HCT116 (cell line): ENCODE data around the gene ANO4. TPM values are rescaled to one million over a fixed set of nuclear protein-coding genes. Genes with fewer than 3 reads are reported as not detected.

Experiments used
- ATAC-seq: fragments of 200-7000 bp; cut with Tn5 transposase; 2 replicates; pipeline ENCODE4 v1.9.1; 2020; ENCODE audit warnings: mild to moderate bottlenecking, moderate library complexity
- BruUV-seq: library from RNA; stranded (reverse); fragments of 400-500 nt; replicated peaks from 2 replicates; lab custom pipeline; 2021; lab: Mats Ljungman, UMichigan
- CTCF ChIA-PET: fragments of 300-600 bp; sonication (Branson Sonifier 250); formaldehyde crosslinking; loops from one replicate; lab custom pipeline; 2021; ENCODE audit warnings: antibody characterized with exemption; lab: Charles Lee
- POLR2A ChIA-PET: fragments of 300-600, 350-600 bp; sonication (Branson Sonifier 250); formaldehyde crosslinking; loops from one replicate; lab custom pipeline; 2021; ENCODE audit warnings: antibody characterized with exemption; lab: Charles Lee
- RAD21 ChIA-PET, 2 experiments: fragments of 300-600 bp; sonication (Branson Sonifier 250); formaldehyde crosslinking; loops; one replicate each; lab custom pipeline; 2023; ENCODE audit warnings: low total read pairs in 2 of 2; ENCODE audit not compliant: uncharacterized antibody in 2 of 2, unreplicated experiment in 2 of 2, low non-redundant PET in 1 of 2; lab: Charles Lee
- DNase-seq: peaks from one replicate; pipeline ENCODE4 v3.0.0-alpha.2; 2010; ENCODE audit warnings: low read depth, low spot score
- H2AFZ ChIP-seq: fragments of 200-600 bp; shearing (Covaris generic), sonication (generic); 2 replicates; pipeline ENCODE4 v1.6.1; 2017; ENCODE audit warnings: low read depth, mixed run types, mixed read lengths, antibody characterized with exemption, low read length; ENCODE audit not compliant: poor library complexity, severe bottlenecking
- H3K27ac ChIP-seq: 2 replicates; pipeline ENCODE4 v1.5.1; 2012; ENCODE audit warnings: low read depth, low read length
- H3K27me3 ChIP-seq: fragments of 200-600 bp; sonication (generic); 2 replicates; pipeline ENCODE4 v1.6.1; 2016; ENCODE audit warnings: mixed run types, low read length, mixed read lengths; ENCODE audit not compliant: insufficient read depth
- H3K36me3 ChIP-seq, 2 experiments: fragments of 200-500 bp in 1 of 2; fragments of 200-600 bp in 1 of 2; sonication (Bioruptor generic) in 1 of 2; sonication (generic) in 1 of 2; 2 replicates each; pipeline versions ENCODE4 v1.5.1 to v1.6.1; 2014 to 2016; ENCODE audit warnings: low read length in 2 of 2, inconsistent platforms in 1 of 2, mixed read lengths in 1 of 2, mixed run types in 1 of 2; ENCODE audit not compliant: insufficient read depth in 2 of 2, control insufficient read depth in 1 of 2
- H3K4me1 ChIP-seq, 2 experiments: fragments of 200-600 bp in 1 of 2; sonication (generic) in 1 of 2; 2 replicates each; pipeline versions ENCODE4 v1.5.1 to v1.6.1; 2012 to 2017; ENCODE audit warnings: low read length in 2 of 2, inconsistent platforms in 1 of 2, mild to moderate bottlenecking in 1 of 2, mixed read lengths in 1 of 2, mixed run types in 1 of 2, moderate library complexity in 1 of 2; ENCODE audit not compliant: insufficient read depth in 2 of 2, control insufficient read depth in 1 of 2
- H3K4me2 ChIP-seq: fragments of 200-600 bp; sonication (generic); 2 replicates; pipeline ENCODE4 v1.6.1; 2017; ENCODE audit warnings: mixed run types, low read length, mixed read lengths
- H3K4me3 ChIP-seq, 2 experiments: fragments of 200-600 bp in 1 of 2; sonication (generic) in 1 of 2; replicated peaks in 1 of 2; 2 replicates each; pipeline ENCODE4 v1.5.1; 2011 to 2016; ENCODE audit warnings: low read length in 2 of 2, control low read depth in 1 of 2, low read depth in 1 of 2, mild to moderate bottlenecking in 1 of 2, mixed read lengths in 1 of 2, mixed run types in 1 of 2
- H3K79me2 ChIP-seq: fragments of 200-600 bp; sonication (generic); 2 replicates; pipeline ENCODE4 v1.6.1; 2017; ENCODE audit warnings: mild to moderate bottlenecking, mixed run types, low read length, moderate library complexity, mixed read lengths; ENCODE audit not compliant: insufficient read depth
- H3K9ac ChIP-seq: fragments of 200-600 bp; sonication (generic); 2 replicates; pipeline ENCODE4 v1.6.1; 2016; ENCODE audit warnings: low read length, mixed read lengths
- H3K9me2 ChIP-seq: fragments of 200-600 bp; sonication (generic), shearing (Covaris generic); 2 replicates; pipeline ENCODE4 v1.6.1; 2017; ENCODE audit warnings: mixed run types, mild to moderate bottlenecking, moderate library complexity; ENCODE audit not compliant: insufficient read depth
- H3K9me3 ChIP-seq, 2 experiments: fragments of 200-500 bp in 1 of 2; fragments of 200-600 bp in 1 of 2; sonication (Bioruptor generic) in 1 of 2; sonication (generic) in 1 of 2; 2 replicates each; pipeline ENCODE4 v1.6.1; 2014 to 2017; ENCODE audit warnings: low read length in 2 of 2, mixed read lengths in 2 of 2, inconsistent platforms in 1 of 2, low read depth in 1 of 2, mild to moderate bottlenecking in 1 of 2, mixed run types in 1 of 2, moderate library complexity in 1 of 2; ENCODE audit not compliant: control insufficient read depth in 1 of 2, insufficient read depth in 1 of 2
- H4K20me1 ChIP-seq: fragments of 200-600 bp; sonication (generic), shearing (Covaris generic); 2 replicates; pipeline ENCODE4 v1.6.1; 2017; ENCODE audit warnings: mixed run types, mild to moderate bottlenecking, moderate library complexity; ENCODE audit not compliant: insufficient read depth
- ATF3 ChIP-seq: IDR thresholded peaks from 2 replicates; pipeline ENCODE4 v1.6.1; 2012
- CBX3 ChIP-seq: IDR thresholded peaks from 2 replicates; pipeline ENCODE4 v1.6.1; 2012; ENCODE audit warnings: low read depth
- CEBPB ChIP-seq: IDR thresholded peaks from 2 replicates; pipeline ENCODE4 v1.6.1; 2012; ENCODE audit warnings: low read depth
- ELF1 ChIP-seq: IDR thresholded peaks from 2 replicates; pipeline ENCODE4 v1.6.1; 2012; ENCODE audit warnings: low read depth, borderline replicate concordance
- FOSL1 ChIP-seq: IDR thresholded peaks from 2 replicates; pipeline ENCODE4 v1.6.1; 2012; ENCODE audit warnings: low read depth
- MAX ChIP-seq: IDR thresholded peaks from 2 replicates; pipeline ENCODE4 v1.6.1; 2012
- SP1 ChIP-seq: IDR thresholded peaks from 2 replicates; pipeline ENCODE4 v1.6.1; 2012; ENCODE audit warnings: low read depth
- SRF ChIP-seq: IDR thresholded peaks from 2 replicates; pipeline ENCODE4 v1.6.1; 2012; ENCODE audit warnings: low read depth
- ZNF274 ChIP-seq: fragments of 200-500 bp; sonication (Bioruptor generic); IDR thresholded peaks from 2 replicates; pipeline ENCODE4 v1.6.1; 2014; ENCODE audit warnings: mild to moderate bottlenecking, low read depth, low read length, inconsistent platforms
- intact Hi-C: fragments of 100-400 bp; cut with micrococcal nuclease; formaldehyde crosslinking; loops from 2 replicates; pipeline ENCODE4 v1.10.0; 2022
- total RNA-seq: library from RNA; stranded (reverse); gene quantifications from one replicate; pipeline ENCODE4 v1.2.1, GENCODE V29; 2021; ENCODE audit not compliant: unreplicated experiment

Gene ANO4
- total RNA-seq, 1 experiment from 2014 or later = 1.7 TPM

- POLR2A ChIA-PET = no interaction called here
- Histone ChIP-seq H3K9ac (no peak overlapping the region), H4K20me1 (no peaks in the 10 kb centered on the region), H3K36me3 (no peaks in the 10 kb centered on the region), H3K9me2 (no peaks in the 10 kb centered on the region), H3K79me2 (no peaks in the 10 kb centered on the region), H3K4me2 (no peak overlapping the region), H2AFZ (no peak overlapping the region), H3K9me3 (no peaks in the 10 kb centered on the region), H3K4me3 (no peak overlapping the region), H3K4me1 (no peaks in the 10 kb centered on the region), H3K27me3 (no peaks in the 10 kb centered on the region), H3K27ac (no peak overlapping the region)
- BruUV-seq = no TSS peak
- ATAC-seq = no peak
- CTCF ChIA-PET = no interaction called here
- intact Hi-C loops = no loop called here
- no peak for DNase-seq
- TF ChIP-seq ZNF274 (no peak), ELF1 (no peak), ATF3 (no peak)
- RAD21 ChIA-PET = no interaction called here
These were observed 250.0 kb downstream of the ANO4 start for GRCh38 chr12:101044512-101045059.

GRCh38 chr12:101045486-101046464, 251.2 kb downstream of the ANO4 start:
- H4K20me1 ChIP-seq = no peaks in the 10 kb centered on the region
- ChIA-PET RAD21 (no interaction called here), POLR2A (no interaction called here), CTCF (no interaction called here)
- BruUV-seq = no TSS peak
- DNase-seq = no peak
- no peak overlapping the region for H2AFZ ChIP-seq
- H3K27ac ChIP-seq = no peak overlapping the region
- H3K4me1 ChIP-seq = peaks cover 0 to under 1% of the 10 kb centered on the region in 2 experiments; a peak in 2 of 4 replicates
- H3K4me2 ChIP-seq = no peak overlapping the region
- TF ChIP-seq CEBPB (no peak), CBX3 (no peak), SP1 (no peak), MAX (no peak), FOSL1 (no peak), SRF (no peak)
- intact Hi-C loops = no loop called here
- no peaks in the 10 kb centered on the region for H3K36me3 ChIP-seq
- no peak for ATAC-seq
- H3K4me3 ChIP-seq = no peak overlapping the region
- no peaks in the 10 kb centered on the region for H3K27me3 ChIP-seq
- no peaks in the 10 kb centered on the region for H3K9me3 ChIP-seq
- H3K9ac ChIP-seq = no peak overlapping the region
- no peaks in the 10 kb centered on the region for H3K9me2 ChIP-seq
- H3K79me2 ChIP-seq = no peaks in the 10 kb centered on the region
